OCI-LY1 (cell line): Measurements from ENCODE around the gene FKBP15.

ENCODE experiments used
- H2AFZ ChIP-seq: fragments of 200-600 bp; sonication (generic), shearing (Covaris generic); 2 replicates; pipeline ENCODE4 v1.6.0; 2014; ENCODE audit warnings: antibody characterized with exemption, mild to moderate bottlenecking, low read length
- H3F3A ChIP-seq: fragments of 200-600 bp; sonication (generic), shearing (Covaris generic); 2 replicates; pipeline ENCODE4 v1.6.0; 2014; ENCODE audit warnings: mild to moderate bottlenecking, antibody characterized with exemption, low read length, moderate library complexity; ENCODE audit not compliant: insufficient read depth
- H3K27ac ChIP-seq: fragments of 200-600 bp; sonication (generic); 2 replicates; pipeline ENCODE4 v1.5.1; 2014; ENCODE audit warnings: low read length, mixed run types, mild to moderate bottlenecking, low read depth; ENCODE audit not compliant: poor library complexity, severe bottlenecking
- H3K27me3 ChIP-seq: fragments of 200-600 bp; sonication (generic); 2 replicates; pipeline ENCODE4 v1.6.0; 2014; ENCODE audit warnings: antibody characterized with exemption, mild to moderate bottlenecking, low read length, moderate library complexity; ENCODE audit not compliant: insufficient read depth
- H3K36me3 ChIP-seq: fragments of 200-600 bp; sonication (generic); 2 replicates; pipeline ENCODE4 v1.6.1; 2014; ENCODE audit warnings: mild to moderate bottlenecking, antibody characterized with exemption, low read length, moderate library complexity, mixed read lengths; ENCODE audit not compliant: insufficient read depth
- H3K4me1 ChIP-seq: fragments of 200-600 bp; sonication (generic); 2 replicates; pipeline ENCODE4 v1.5.1; 2014; ENCODE audit warnings: mild to moderate bottlenecking, low read length, moderate library complexity; ENCODE audit not compliant: insufficient read depth, severe bottlenecking
- H3K4me2 ChIP-seq: fragments of 200-600 bp; sonication (generic), shearing (Covaris generic); 2 replicates; pipeline ENCODE4 v1.6.1; 2014; ENCODE audit warnings: low read length
- H3K4me3 ChIP-seq: fragments of 200-600 bp; sonication (generic); 2 replicates; pipeline ENCODE4 v1.5.1; 2014; ENCODE audit warnings: low read length, low read depth, mild to moderate bottlenecking, mixed read lengths; ENCODE audit not compliant: poor library complexity, severe bottlenecking
- H3K79me2 ChIP-seq: fragments of 200-600 bp; shearing (Covaris generic); 2 replicates; pipeline ENCODE4 v1.6.1; 2016; ENCODE audit warnings: mixed run types, low read length, mixed read lengths; ENCODE audit not compliant: insufficient read depth
- H3K9ac ChIP-seq: fragments of 200-600 bp; sonication (generic), shearing (Covaris generic); 2 replicates; pipeline ENCODE4 v1.6.1; 2014; ENCODE audit warnings: mild to moderate bottlenecking, low read length, mixed read lengths
- H3K9me2 ChIP-seq: fragments of 200-600 bp; sonication (generic), shearing (Covaris generic); 2 replicates; pipeline ENCODE4 v1.6.1; 2014; ENCODE audit warnings: low read depth, mild to moderate bottlenecking, low read length, mixed read lengths
- H3K9me3 ChIP-seq: fragments of 200-600 bp; shearing (Covaris generic); 2 replicates; pipeline ENCODE4 v1.6.1; 2014; ENCODE audit warnings: low read length, mixed read lengths
- H4K20me1 ChIP-seq: fragments of 200-600 bp; sonication (generic), shearing (Covaris generic); 2 replicates; pipeline ENCODE4 v1.6.0; 2016; ENCODE audit warnings: mild to moderate bottlenecking, low read length; ENCODE audit not compliant: insufficient read depth
- EZH2 ChIP-seq: fragments of 200-600 bp; sonication (generic), shearing (Covaris generic); IDR thresholded peaks from 2 replicates; pipeline ENCODE4 v1.8.0; 2017; ENCODE audit warnings: borderline replicate concordance, mixed run types, mild to moderate bottlenecking, antibody characterized with exemption, low read length, moderate library complexity, mixed read lengths
- TF ChIP-seq, protein P1 (sequence below): fragments of 200-600 bp; sonication (generic), shearing (Covaris generic); IDR thresholded peaks from 2 replicates; pipeline ENCODE4 v1.5.1; 2017; ENCODE audit warnings: mild to moderate bottlenecking, antibody characterized with exemption, low read length, moderate library complexity, mixed read lengths

Gene FKBP15

DNA sequence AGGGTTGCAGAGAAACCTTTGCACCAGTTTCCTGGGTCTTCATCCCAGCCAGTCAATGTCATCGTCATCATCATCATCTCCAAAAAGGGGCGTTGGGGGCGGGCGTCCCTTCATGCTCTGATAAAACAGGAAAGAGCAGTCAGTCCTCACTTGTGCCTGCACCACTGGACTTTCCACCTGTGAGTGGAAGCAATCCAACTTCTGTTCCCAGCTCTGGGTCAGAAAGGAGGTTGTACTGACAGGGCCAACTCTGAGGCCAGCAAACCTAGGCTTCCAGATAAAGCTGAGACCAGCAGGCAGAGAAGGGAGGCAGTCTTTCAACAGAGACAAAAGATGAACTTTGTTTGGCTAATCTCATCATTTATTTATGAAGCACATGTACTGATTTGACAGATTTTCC, 55.0 kb downstream of the FKBP15 start:
- TF ChIP-seq EZH2: no peak
- TF ChIP-seq, protein P1, sequence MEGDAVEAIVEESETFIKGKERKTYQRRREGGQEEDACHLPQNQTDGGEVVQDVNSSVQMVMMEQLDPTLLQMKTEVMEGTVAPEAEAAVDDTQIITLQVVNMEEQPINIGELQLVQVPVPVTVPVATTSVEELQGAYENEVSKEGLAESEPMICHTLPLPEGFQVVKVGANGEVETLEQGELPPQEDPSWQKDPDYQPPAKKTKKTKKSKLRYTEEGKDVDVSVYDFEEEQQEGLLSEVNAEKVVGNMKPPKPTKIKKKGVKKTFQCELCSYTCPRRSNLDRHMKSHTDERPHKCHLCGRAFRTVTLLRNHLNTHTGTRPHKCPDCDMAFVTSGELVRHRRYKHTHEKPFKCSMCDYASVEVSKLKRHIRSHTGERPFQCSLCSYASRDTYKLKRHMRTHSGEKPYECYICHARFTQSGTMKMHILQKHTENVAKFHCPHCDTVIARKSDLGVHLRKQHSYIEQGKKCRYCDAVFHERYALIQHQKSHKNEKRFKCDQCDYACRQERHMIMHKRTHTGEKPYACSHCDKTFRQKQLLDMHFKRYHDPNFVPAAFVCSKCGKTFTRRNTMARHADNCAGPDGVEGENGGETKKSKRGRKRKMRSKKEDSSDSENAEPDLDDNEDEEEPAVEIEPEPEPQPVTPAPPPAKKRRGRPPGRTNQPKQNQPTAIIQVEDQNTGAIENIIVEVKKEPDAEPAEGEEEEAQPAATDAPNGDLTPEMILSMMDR: no peak
- Histone ChIP-seq H3K4me3 (no peak overlapping the region), H3K9me3 (no peaks in the 10 kb centered on the region), H3K79me2 (no peaks in the 10 kb centered on the region), H3K27me3 (no peaks in the 10 kb centered on the region), H4K20me1 (no peaks in the 10 kb centered on the region), H3K9me2 (no peaks in the 10 kb centered on the region), H3K4me2 (no peak overlapping the region), H3K27ac (no peak overlapping the region), H3K4me1 (no peaks in the 10 kb centered on the region), H2AFZ (no peak overlapping the region), H3K9ac (no peak overlapping the region), H3F3A (no peaks in the 10 kb centered on the region), H3K36me3 (peaks cover 91% of the 10 kb centered on the region)

- Histone ChIP-seq H4K20me1 (no peaks in the 10 kb centered on the region), H3K4me2 (no peak overlapping the region), H3K36me3 (peaks cover 83% of the 10 kb centered on the region), H2AFZ (no peak overlapping the region), H3K27me3 (no peaks in the 10 kb centered on the region), H3K9ac (no peak overlapping the region), H3K79me2 (no peaks in the 10 kb centered on the region), H3K9me2 (no peaks in the 10 kb centered on the region), H3K9me3 (no peaks in the 10 kb centered on the region), H3F3A (no peaks in the 10 kb centered on the region), H3K27ac (no peak overlapping the region), H3K4me1 (no peaks in the 10 kb centered on the region), H3K4me3 (no peak overlapping the region)
- TF ChIP-seq, protein P1: no peak
- TF ChIP-seq EZH2: no peak
These were observed 56.4 kb downstream of the FKBP15 start for GRCh38 chr9:113164536-113165300.

- no peaks in the 10 kb centered on the region for H3K9me3 ChIP-seq
- H3F3A ChIP-seq: no peaks in the 10 kb centered on the region
- H2AFZ ChIP-seq: no peak overlapping the region
- no peak overlapping the region for H3K27ac ChIP-seq
- TF ChIP-seq EZH2: no peak
- TF ChIP-seq, protein P1: no peak
- H3K36me3 ChIP-seq: peaks cover 71% of the 10 kb centered on the region
- no peaks in the 10 kb centered on the region for H3K4me1 ChIP-seq
- H3K9me2 ChIP-seq: no peaks in the 10 kb centered on the region
- no peaks in the 10 kb centered on the region for H3K79me2 ChIP-seq
- no peak overlapping the region for H3K4me3 ChIP-seq
- H4K20me1 ChIP-seq: no peaks in the 10 kb centered on the region
- H3K4me2 ChIP-seq: no peak overlapping the region
- no peaks in the 10 kb centered on the region for H3K27me3 ChIP-seq
- no peak overlapping the region for H3K9ac ChIP-seq
These were observed 58.1 kb downstream of the FKBP15 start for GRCh38 chr9:113163001-113163400.
